BJ (cell line): Measurements from ENCODE around the gene KRT3. TPM values are rescaled to one million over a fixed set of nuclear protein-coding genes. Genes with fewer than 3 reads are reported as not detected.

ENCODE experiments used
- CTCF ChIA-PET: fragments of 350-600 bp; formaldehyde crosslinking; extraction: SDS; loops from one replicate; lab custom pipeline; 2021; ENCODE audit warnings: antibody characterized with exemption, inconsistent platforms; lab: Yijun Ruan, JAX
- POLR2A ChIA-PET: fragments of 300-600 bp; sonication (Branson Sonifier 250); formaldehyde crosslinking; extraction: SDS; loops from one replicate; lab custom pipeline; 2021; ENCODE audit warnings: antibody characterized with exemption; lab: Charles Lee
- DNase-seq: peaks from one replicate; pipeline ENCODE4 v3.0.0-alpha.2; 2011; ENCODE audit warnings: low read depth
- H3K27me3 ChIP-seq: 2 replicates; pipeline ENCODE4 v1.6.0; 2011; ENCODE audit warnings: low read length; ENCODE audit not compliant: control insufficient read depth, insufficient read depth
- H3K36me3 ChIP-seq: 2 replicates; pipeline ENCODE4 v1.5.1; 2011; ENCODE audit warnings: low read length; ENCODE audit not compliant: control insufficient read depth, insufficient read depth
- H3K4me3 ChIP-seq: 2 replicates; pipeline ENCODE4 v1.5.1; 2011; ENCODE audit warnings: low read depth, mild to moderate bottlenecking, control low read depth, low read length
- CTCF ChIP-seq: IDR thresholded peaks from 2 replicates; pipeline ENCODE4 v1.5.1; 2011; ENCODE audit warnings: low read depth, mild to moderate bottlenecking, control low read depth, inconsistent platforms, low read length, moderate library complexity; ENCODE audit not compliant: insufficient read depth
- polyA plus RNA-seq: library from polyadenylated mRNA; depleted of rRNA; stranded (reverse); fragments of >200 nt; gene quantifications from 2 replicates; pipeline ENCODE4 v1.2.3, GENCODE V29; 2011

The KRT3 gene
- polyA plus RNA-seq, 1 experiment: not detected

GRCh38 chr12:52771088-52771487 lies 24.8 kb downstream of the KRT3 start:
- ChIA-PET POLR2A (no interaction called here), CTCF (no interaction called here)
- H3K36me3 ChIP-seq: no peaks in the 10 kb centered on the region
- no peak overlapping the region for H3K4me3 ChIP-seq
- no peak for TF ChIP-seq CTCF
- no peak for DNase-seq
- peaks cover 5% of the 10 kb centered on the region for H3K27me3 ChIP-seq

- TF ChIP-seq CTCF: no peak
Observed at GRCh38 chr12:52769946-52770345, 26.0 kb downstream of the KRT3 start.

GRCh38 chr12:52769354-52769753 lies 26.6 kb downstream of the KRT3 start:
- peaks cover 7% of the 10 kb centered on the region for H3K27me3 ChIP-seq
- no peak for TF ChIP-seq CTCF
- no peak for DNase-seq
- ChIA-PET POLR2A (no interaction called here), CTCF (interaction anchor here (1.4 kb wide), 1 partner anchor 12 kb away, joined by 3 read pairs; no protein-coding TSS in a partner anchor)
- no peaks in the 10 kb centered on the region for H3K36me3 ChIP-seq
- H3K4me3 ChIP-seq: no peak overlapping the region

More at GRCh38 chr12:52769946-52770345, 26.0 kb downstream of the KRT3 start:
- no peak for DNase-seq
- ChIA-PET CTCF (no interaction called here), POLR2A (no interaction called here)
- peaks cover 7% of the 10 kb centered on the region for H3K27me3 ChIP-seq
- H3K4me3 ChIP-seq: no peak overlapping the region
- H3K36me3 ChIP-seq: no peaks in the 10 kb centered on the region

GRCh38 chr12:52768479-52769200 lies 27.3 kb downstream of the KRT3 start:
- H3K27me3 ChIP-seq: peaks cover 7% of the 10 kb centered on the region
- no peaks in the 10 kb centered on the region for H3K36me3 ChIP-seq
- no peak for TF ChIP-seq CTCF
- DNase-seq: no peak
- ChIA-PET CTCF (interaction anchor here (1.4 kb wide), 1 partner anchor 12 kb away, joined by 3 read pairs; no protein-coding TSS in a partner anchor), POLR2A (no interaction called here)
- H3K4me3 ChIP-seq: no peak overlapping the region

GRCh38 chr12:52767427-52767826 lies 28.5 kb downstream of the KRT3 start:
- no peak for DNase-seq
- Histone ChIP-seq H3K27me3 (peaks cover 6% of the 10 kb centered on the region), H3K4me3 (no peak overlapping the region), H3K36me3 (no peaks in the 10 kb centered on the region)
- TF ChIP-seq CTCF: no peak
- POLR2A ChIA-PET: no interaction called here
- CTCF ChIA-PET: no interaction called here
